Prostate gland (tissue), 2 donors: ENCODE results near the gene OR4D2. TPM values are rescaled to one million over a fixed set of nuclear protein-coding genes. Genes with fewer than 3 reads are reported as not detected.

Experiments used
- DNase-seq: peaks from one replicate; pipeline ENCODE4 v3.0.0-alpha.2; 2019; ENCODE audit warnings: low spot score
- H3K27ac ChIP-seq, 2 donors: fragments of 200-600 bp; sonication (generic); 2 replicates each; pipeline ENCODE4 v1.5.1; 2017 to 2019
- H3K27me3 ChIP-seq: fragments of 200-600 bp; sonication (generic); replicated peaks from 2 replicates; pipeline ENCODE4 v1.5.1; 2019; ENCODE audit not compliant: insufficient read depth
- H3K36me3 ChIP-seq, 2 donors: fragments of 200-600 bp; sonication (generic); 1 replicate in 1 of 2; 2 replicates in 1 of 2; pipeline versions ENCODE4 v1.5.1 to v1.8.1; 2017 to 2019
- H3K4me1 ChIP-seq: fragments of 200-600 bp; sonication (generic); replicated peaks from 2 replicates; pipeline ENCODE4 v1.5.1; 2019
- H3K4me3 ChIP-seq, 2 donors: fragments of 200-600 bp; sonication (generic); 2 replicates each; pipeline ENCODE4 v1.5.1; 2017 to 2019
- H3K9me3 ChIP-seq: fragments of 200-600 bp; sonication (generic); 2 replicates; pipeline ENCODE4 v1.5.1; 2017
- POLR2A ChIP-seq: fragments of 450-650 bp; IDR thresholded peaks from one replicate; pipeline ENCODE4 v1.6.1; 2016; ENCODE audit warnings: antibody characterized with exemption, mild to moderate bottlenecking
- POLR2AphosphoS5 ChIP-seq: sonication (generic); formaldehyde crosslinking; IDR thresholded peaks from one replicate; pipeline ENCODE4 v1.6.1; 2017; ENCODE audit warnings: antibody characterized with exemption
- WGBS: methylation state at CpG from one replicate; pipeline ENCODE4 v1.1.5; 2018; 5-methylcytosine and 5-hydroxymethylcytosine counted together
- intact Hi-C: fragments of 100-400 bp; cut with DNase I; formaldehyde crosslinking; loops from one replicate; pipeline ENCODE4 v1.14.2; 2022
- total RNA-seq, 2 donors: library from RNA; depleted of rRNA; stranded (reverse); fragments of >200 nt; gene quantifications; one replicate each; pipeline ENCODE4 v1.1.0, GENCODE V29; 2016
- TF ChIP-seq, protein P1 (sequence below), 4 experiments: fragments of 200-600 bp in 2 of 4; fragments of 450-650 bp in 2 of 4; sonication (generic) in 2 of 4; IDR thresholded peaks; 1 replicate in 3 of 4; 2 replicates in 1 of 4; pipeline ENCODE4 v1.5.1; 2016 to 2019; ENCODE audit warnings: antibody characterized with exemption in 4 of 4, mild to moderate bottlenecking in 2 of 4, moderate library complexity in 2 of 4

Gene OR4D2
- total RNA-seq, 2 donors from 2014 or later = not detected

DNA sequence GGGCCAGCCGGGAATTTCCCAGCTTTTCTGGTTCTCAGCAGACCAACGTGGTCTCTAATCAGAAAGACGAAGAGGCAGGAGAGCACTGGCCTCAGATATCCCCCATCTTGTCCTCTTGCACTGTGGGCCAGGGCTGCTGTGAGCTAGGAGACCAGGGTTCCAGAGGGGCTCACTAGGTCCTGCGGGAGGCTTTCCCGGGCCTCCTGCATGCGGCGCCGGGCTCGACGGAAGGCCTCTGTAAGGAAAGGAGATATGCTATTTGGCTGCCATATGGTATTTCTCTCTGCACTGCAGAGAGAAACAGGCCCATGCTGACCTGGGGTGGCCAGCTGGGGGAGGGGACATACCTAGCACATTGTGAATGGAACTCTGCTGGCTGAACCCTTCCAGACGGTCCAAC lies 39.2 kb downstream of the OR4D2 start:
- WGBS = 95% methylated on average over 11 of the region's 11 CpGs
- intact Hi-C loops = no loop called here
- TF ChIP-seq POLR2A (no peak), POLR2AphosphoS5 (no peak)
- TF ChIP-seq, protein P1, sequence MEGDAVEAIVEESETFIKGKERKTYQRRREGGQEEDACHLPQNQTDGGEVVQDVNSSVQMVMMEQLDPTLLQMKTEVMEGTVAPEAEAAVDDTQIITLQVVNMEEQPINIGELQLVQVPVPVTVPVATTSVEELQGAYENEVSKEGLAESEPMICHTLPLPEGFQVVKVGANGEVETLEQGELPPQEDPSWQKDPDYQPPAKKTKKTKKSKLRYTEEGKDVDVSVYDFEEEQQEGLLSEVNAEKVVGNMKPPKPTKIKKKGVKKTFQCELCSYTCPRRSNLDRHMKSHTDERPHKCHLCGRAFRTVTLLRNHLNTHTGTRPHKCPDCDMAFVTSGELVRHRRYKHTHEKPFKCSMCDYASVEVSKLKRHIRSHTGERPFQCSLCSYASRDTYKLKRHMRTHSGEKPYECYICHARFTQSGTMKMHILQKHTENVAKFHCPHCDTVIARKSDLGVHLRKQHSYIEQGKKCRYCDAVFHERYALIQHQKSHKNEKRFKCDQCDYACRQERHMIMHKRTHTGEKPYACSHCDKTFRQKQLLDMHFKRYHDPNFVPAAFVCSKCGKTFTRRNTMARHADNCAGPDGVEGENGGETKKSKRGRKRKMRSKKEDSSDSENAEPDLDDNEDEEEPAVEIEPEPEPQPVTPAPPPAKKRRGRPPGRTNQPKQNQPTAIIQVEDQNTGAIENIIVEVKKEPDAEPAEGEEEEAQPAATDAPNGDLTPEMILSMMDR (IDR thresholded peaks at IDR 0.05) = no peak
- DNase-seq = no peak
- Histone ChIP-seq H3K4me1 (no peaks in the 10 kb centered on the region), H3K27ac (no peak overlapping the region), H3K36me3 (no peaks in the 10 kb centered on the region), H3K27me3 (no peaks in the 10 kb centered on the region), H3K4me3 (no peak overlapping the region), H3K9me3 (no peaks in the 10 kb centered on the region)

- 92% methylated on average over 3 of the region's 3 CpGs for WGBS
- intact Hi-C loops = no loop called here
- Histone ChIP-seq H3K27me3 (no peaks in the 10 kb centered on the region), H3K4me1 (no peaks in the 10 kb centered on the region), H3K27ac (no peak overlapping the region), H3K36me3 (no peaks in the 10 kb centered on the region), H3K9me3 (no peaks in the 10 kb centered on the region), H3K4me3 (no peak overlapping the region)
- TF ChIP-seq POLR2A (no peak), POLR2AphosphoS5 (no peak)
- TF ChIP-seq, protein P1 (IDR thresholded peaks at IDR 0.05) = no peak
- DNase-seq = no peak
These were observed 40.7 kb downstream of the OR4D2 start for GRCh38 chr17:58207451-58207850.

DNA sequence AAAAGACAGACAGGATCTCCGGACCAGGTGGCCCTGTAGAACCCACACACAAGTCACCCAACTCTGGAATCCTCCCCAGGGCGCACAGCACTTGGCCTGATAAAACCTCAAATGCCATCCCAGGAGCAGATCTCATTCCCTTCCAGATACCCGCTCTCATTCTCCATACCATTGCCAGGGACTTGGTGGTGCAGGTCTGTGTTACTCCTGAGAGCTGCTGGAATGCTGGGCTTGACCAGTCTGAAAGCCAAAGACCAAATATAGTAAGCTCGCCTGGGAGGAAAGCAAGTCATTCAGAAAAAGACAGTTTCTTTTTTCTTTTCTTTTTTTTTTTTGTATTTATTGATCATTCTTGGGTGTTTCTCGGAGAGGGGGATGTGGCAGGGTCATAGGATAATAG lies 41.6 kb downstream of the OR4D2 start:
- Histone ChIP-seq H3K36me3 (no peaks in the 10 kb centered on the region), H3K4me1 (no peaks in the 10 kb centered on the region), H3K27me3 (no peaks in the 10 kb centered on the region), H3K4me3 (no peak overlapping the region), H3K9me3 (no peaks in the 10 kb centered on the region), H3K27ac (no peak overlapping the region)
- no peak for DNase-seq
- TF ChIP-seq, protein P1 (IDR thresholded peaks at IDR 0.05) = no peak
- no peak for TF ChIP-seq POLR2AphosphoS5
- WGBS = 93% methylated on average over 5 of the region's 5 CpGs
- intact Hi-C loops = no loop called here

GRCh38 chr17:58210922-58211321 lies 44.1 kb downstream of the OR4D2 start:
- DNase-seq = no peak
- no peaks in the 10 kb centered on the region for H3K36me3 ChIP-seq
- H3K4me1 ChIP-seq = no peaks in the 10 kb centered on the region

GRCh38 chr17:58215685-58216084 lies 48.9 kb downstream of the OR4D2 start:
- no peaks in the 10 kb centered on the region for H3K9me3 ChIP-seq
- intact Hi-C loops = no loop called here
- H3K4me3 ChIP-seq = no peak overlapping the region
- no peak overlapping the region for H3K27ac ChIP-seq
- H3K27me3 ChIP-seq = no peaks in the 10 kb centered on the region
- no peaks in the 10 kb centered on the region for H3K4me1 ChIP-seq
- TF ChIP-seq POLR2AphosphoS5 (no peak), POLR2A (no peak)
- TF ChIP-seq, protein P1 (IDR thresholded peaks at IDR 0.05) = no peak
- DNase-seq = no peak
- no peaks in the 10 kb centered on the region for H3K36me3 ChIP-seq

More at GRCh38 chr17:58210922-58211321, 44.1 kb downstream of the OR4D2 start:
- intact Hi-C loops = no loop called here
- TF ChIP-seq POLR2AphosphoS5 (no peak), POLR2A (no peak)
- TF ChIP-seq, protein P1 (IDR thresholded peaks at IDR 0.05) = no peak
- H3K27ac ChIP-seq = no peak overlapping the region
- 79% methylated on average over 5 of the region's 5 CpGs for WGBS
- no peaks in the 10 kb centered on the region for H3K27me3 ChIP-seq
- H3K9me3 ChIP-seq = no peaks in the 10 kb centered on the region
- no peak overlapping the region for H3K4me3 ChIP-seq
